Heart left ventricle (tissue), 13 donors: ENCODE results near the gene PROSER1.

ENCODE experiments used
- CTCF ChIP-seq, 12 donors: fragments of 200-600 bp; sonication (generic) in 4 of 12; IDR thresholded peaks; one replicate each; pipeline versions ENCODE4 v1.5.0 to v1.8.0; 2018 to 2022; ENCODE audit warnings: antibody characterized with exemption in 12 of 12, mild to moderate bottlenecking in 5 of 12
- POLR2A ChIP-seq, 2 donors: fragments of 450-650 bp; IDR thresholded peaks; one replicate each; pipeline ENCODE4 v1.6.1; 2017; ENCODE audit warnings: antibody characterized with exemption in 2 of 2, mild to moderate bottlenecking in 2 of 2, moderate library complexity in 2 of 2
- donor health status: ischemic (EF 13 %, LVEDD 7.1; RV severe dilation, severe dysfunction).
- donor health status: DM: no; HTN: yes; CAD: no.
- donor health status: DM: no; HTN: no; CAD: no.
- donor health status: ischemic (EF 25% LVEDD 6.9; RV normal size, moderate dysfunction).
- donor health status: ischemic (EF 25% LVEDD 5.7; RV mildly dilated, moderate dysfunction).
- donor health status: ischemic (EF 35%, LVEDD 5.7; RV mildly dilated, moderate dysfunction).
- donor health status: nonischemic (EF 11% LVEDD 7.7; RV severe dilation, severe dysfunction).
- donor health status: DM: yes; HTN: yes; CAD: no.
- donor health status: PGD.
- donor health status: ischemic (EF 29% LVEDD 5.4; RV normal size, mild dysfunction).
- donor health status: nonischemic (EF 23%, LVEDD 6.1; RV moderate dilation, normal function).

- TF ChIP-seq CTCF (IDR thresholded peaks at IDR 0.05) (no peak), POLR2A (IDR thresholded peaks at IDR 0.05) (no peak)
These were observed 24.1 kb upstream of the PROSER1 start for GRCh38 chr13:39062004-39062403.
